Right ventricle myocardium superior (tissue), 1 donor: ENCODE measurements around the gene FAM153A. TPM values are rescaled to one million over a fixed set of nuclear protein-coding genes. Genes with fewer than 3 reads are reported as not detected.

Experiments used
- total RNA-seq: library from RNA; stranded (reverse); fragmentation: NEBNext Ultra II Directional; extraction: Animal tissue kit (Norgen Biotek cat#: 25700); gene quantifications from one replicate; pipeline ENCODE4 v1.2.1, GENCODE V29; 2021
- donor health status: DM: no; HTN: yes; CAD: no; lungs with severe emphysema.

FAM153A gene
- total RNA-seq, 1 donor from 2014 or later: 0.56 TPM

Other genes starting within 250 kb of the FAM153A start
- gene FAM193B, start 228.3 kb downstream of the FAM153A start, total RNA-seq: 23.2 TPM
- gene TMED9, start 190.7 kb downstream of the FAM153A start, total RNA-seq: 61.0 TPM
- gene B4GALT7, start 182.8 kb downstream of the FAM153A start, total RNA-seq: 12.9 TPM
- gene PROP1, start 213.3 kb upstream of the FAM153A start, total RNA-seq: not detected